Hepatocyte (in vitro differentiated cells): ENCODE results near the gene PTCRA. TPM values are rescaled to one million over a fixed set of nuclear protein-coding genes. Genes with fewer than 3 reads are reported as not detected.

Source experiments
- DNase-seq: peaks from one replicate; pipeline ENCODE4 v3.0.0-alpha.2; 2016; ENCODE audit warnings: low spot score
- H2AFZ ChIP-seq: fragments of 200-600 bp; sonication (generic); 2 replicates; pipeline ENCODE4 v1.6.0; 2016; ENCODE audit warnings: antibody characterized with exemption, mild to moderate bottlenecking
- H3K27ac ChIP-seq: fragments of 200-600 bp; sonication (generic); 2 replicates; pipeline ENCODE4 v1.5.1; 2016; ENCODE audit warnings: mild to moderate bottlenecking
- H3K27me3 ChIP-seq: fragments of 200-600 bp; sonication (generic); 2 replicates; pipeline ENCODE4 v1.6.1; 2016
- H3K36me3 ChIP-seq: fragments of 200-600 bp; sonication (generic); replicated peaks from 2 replicates; pipeline ENCODE4 v1.5.1; 2016; ENCODE audit warnings: low read depth; ENCODE audit not compliant: insufficient read depth
- H3K4me1 ChIP-seq: fragments of 200-600 bp; sonication (generic); 2 replicates; pipeline ENCODE4 v1.5.1; 2016; ENCODE audit warnings: mild to moderate bottlenecking, moderate library complexity; ENCODE audit not compliant: insufficient read depth
- H3K4me2 ChIP-seq: fragments of 200-600 bp; sonication (generic); 2 replicates; pipeline ENCODE4 v1.6.0; 2016
- H3K4me3 ChIP-seq: fragments of 200-600 bp; sonication (generic); 2 replicates; pipeline ENCODE4 v1.5.1; 2016; ENCODE audit warnings: mild to moderate bottlenecking
- H3K79me2 ChIP-seq: fragments of 200-600 bp; sonication (generic); 2 replicates; pipeline ENCODE4 v1.6.0; 2017; ENCODE audit warnings: mild to moderate bottlenecking
- H3K9me2 ChIP-seq: fragments of 200-600 bp; sonication (generic); replicated peaks from 2 replicates; pipeline ENCODE4 v1.6.0; 2017; ENCODE audit warnings: mild to moderate bottlenecking; ENCODE audit not compliant: insufficient read depth
- H3K9me3 ChIP-seq: fragments of 200-600 bp; sonication (generic); 2 replicates; pipeline ENCODE4 v1.5.1; 2016; ENCODE audit warnings: low read depth, mild to moderate bottlenecking
- H4K20me1 ChIP-seq: fragments of 200-600 bp; sonication (generic); 2 replicates; pipeline ENCODE4 v1.6.0; 2016; ENCODE audit warnings: mild to moderate bottlenecking; ENCODE audit not compliant: insufficient read depth, poor library complexity, severe bottlenecking
- EZH2 ChIP-seq: fragments of 200-600 bp; sonication (generic); IDR thresholded peaks from 2 replicates; pipeline ENCODE4 v1.6.1; 2016; ENCODE audit warnings: antibody characterized with exemption, mild to moderate bottlenecking, borderline replicate concordance
- EZH2phosphoT487 ChIP-seq: fragments of 200-600 bp; sonication (generic); IDR thresholded peaks from one replicate; pipeline ENCODE4 v1.6.1; 2018; ENCODE audit warnings: antibody characterized with exemption, mild to moderate bottlenecking, low read depth, moderate library complexity; ENCODE audit not compliant: unreplicated experiment, severe bottlenecking
- WGBS: methylation state at CpG from one replicate; pipeline ENCODE4 v1.1.6; 2016; ENCODE audit warnings: low lambda C conversion rate; ENCODE audit errors: missing lambda C conversion rate; 5-methylcytosine and 5-hydroxymethylcytosine counted together
- polyA plus RNA-seq: library from polyadenylated mRNA; unstranded; fragments of >200 nt; fragmentation: Nextera tagmentation; extraction: Ambion mirVana; gene quantifications from 2 replicates; pipeline ENCODE4 v1.2.1, GENCODE V29; 2016
- total RNA-seq: library from RNA; depleted of rRNA; stranded (reverse); fragments of >200 nt; gene quantifications from 2 replicates; pipeline ENCODE4 v1.2.3, GENCODE V29; 2014
- TF ChIP-seq, protein P1 (sequence below): fragments of 200-600 bp; sonication (generic); IDR thresholded peaks from 2 replicates; pipeline ENCODE4 v1.5.1; 2016; ENCODE audit warnings: antibody characterized with exemption, mild to moderate bottlenecking; ENCODE audit not compliant: poor library complexity

PTCRA gene, protein sequence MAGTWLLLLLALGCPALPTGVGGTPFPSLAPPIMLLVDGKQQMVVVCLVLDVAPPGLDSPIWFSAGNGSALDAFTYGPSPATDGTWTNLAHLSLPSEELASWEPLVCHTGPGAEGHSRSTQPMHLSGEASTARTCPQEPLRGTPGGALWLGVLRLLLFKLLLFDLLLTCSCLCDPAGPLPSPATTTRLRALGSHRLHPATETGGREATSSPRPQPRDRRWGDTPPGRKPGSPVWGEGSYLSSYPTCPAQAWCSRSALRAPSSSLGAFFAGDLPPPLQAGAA
- total RNA-seq (not detected in 2 replicates), polyA plus RNA-seq (not detected in 2 replicates)

DNA sequence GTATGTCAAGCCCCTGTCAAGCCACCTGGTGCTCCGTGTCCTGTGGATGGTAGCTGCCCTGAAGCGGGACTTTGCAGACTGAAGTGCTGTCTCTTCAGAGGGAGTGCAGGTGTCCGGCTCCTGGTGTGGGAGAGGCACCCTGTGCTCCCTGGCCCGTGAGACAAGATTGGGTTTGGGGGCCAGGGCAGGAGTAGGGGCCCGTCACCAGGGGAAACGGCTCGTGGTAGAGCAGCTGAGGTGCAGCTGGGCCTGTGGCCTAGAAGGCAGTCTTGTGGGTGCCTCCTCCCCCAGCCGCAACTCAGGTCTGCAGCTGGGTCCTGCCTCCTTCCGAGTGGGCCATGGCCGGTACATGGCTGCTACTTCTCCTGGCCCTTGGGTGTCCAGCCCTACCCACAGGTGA lies at the start of gene PTCRA:
TSS of gene PTCRA (plus strand) at position 322 of the 400 bp plus-strand sequence. CDS start at position 339, 17 bp downstream.
- Histone ChIP-seq H3K27ac (no peak within 1 kb of the TSS), H3K27me3 (no peaks in the 10 kb centered on the region)
- TF ChIP-seq EZH2phosphoT487 (no peak), EZH2 (no peak)
- TF ChIP-seq, protein P1, sequence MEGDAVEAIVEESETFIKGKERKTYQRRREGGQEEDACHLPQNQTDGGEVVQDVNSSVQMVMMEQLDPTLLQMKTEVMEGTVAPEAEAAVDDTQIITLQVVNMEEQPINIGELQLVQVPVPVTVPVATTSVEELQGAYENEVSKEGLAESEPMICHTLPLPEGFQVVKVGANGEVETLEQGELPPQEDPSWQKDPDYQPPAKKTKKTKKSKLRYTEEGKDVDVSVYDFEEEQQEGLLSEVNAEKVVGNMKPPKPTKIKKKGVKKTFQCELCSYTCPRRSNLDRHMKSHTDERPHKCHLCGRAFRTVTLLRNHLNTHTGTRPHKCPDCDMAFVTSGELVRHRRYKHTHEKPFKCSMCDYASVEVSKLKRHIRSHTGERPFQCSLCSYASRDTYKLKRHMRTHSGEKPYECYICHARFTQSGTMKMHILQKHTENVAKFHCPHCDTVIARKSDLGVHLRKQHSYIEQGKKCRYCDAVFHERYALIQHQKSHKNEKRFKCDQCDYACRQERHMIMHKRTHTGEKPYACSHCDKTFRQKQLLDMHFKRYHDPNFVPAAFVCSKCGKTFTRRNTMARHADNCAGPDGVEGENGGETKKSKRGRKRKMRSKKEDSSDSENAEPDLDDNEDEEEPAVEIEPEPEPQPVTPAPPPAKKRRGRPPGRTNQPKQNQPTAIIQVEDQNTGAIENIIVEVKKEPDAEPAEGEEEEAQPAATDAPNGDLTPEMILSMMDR = no peak

DNA sequence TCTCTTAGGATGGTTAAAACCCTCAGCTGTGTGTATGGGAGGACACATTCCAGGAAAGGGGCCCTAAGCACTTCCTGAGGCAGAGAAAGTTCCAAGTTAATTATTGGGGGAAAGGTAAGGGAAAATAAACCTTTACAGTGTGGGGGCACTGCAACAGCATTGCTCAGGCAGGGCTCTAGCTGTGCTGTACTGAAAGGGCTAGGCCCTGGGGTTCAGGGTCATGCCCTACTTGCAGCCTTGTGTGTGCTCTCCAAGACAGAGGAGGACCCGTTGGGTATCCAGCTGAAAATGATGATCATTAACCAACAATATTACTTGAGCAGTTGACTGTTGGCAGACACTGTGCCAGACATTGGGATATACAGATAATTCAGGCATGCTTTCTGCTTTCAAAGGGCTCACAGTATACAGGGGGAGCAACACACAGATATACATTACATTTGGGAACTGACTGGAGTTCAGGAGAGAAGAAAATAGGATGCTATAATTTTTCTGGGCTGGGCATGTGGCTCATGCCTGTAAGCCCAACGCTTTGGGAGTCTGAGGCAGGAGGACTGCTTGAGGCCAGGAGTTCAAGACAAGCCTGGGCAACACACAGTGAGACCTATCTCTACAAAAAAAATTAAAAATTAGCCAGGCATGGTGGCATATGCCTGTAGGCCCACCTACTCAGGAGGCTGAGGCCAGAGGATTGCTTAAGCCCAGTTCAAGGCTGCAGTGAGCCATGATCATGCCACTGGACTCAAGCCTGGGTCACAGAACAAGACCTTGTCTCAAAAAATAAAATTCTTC lies 45.5 kb upstream of the PTCRA start:
- DNase-seq = no peak
- Histone ChIP-seq H3K27me3 (no peaks in the 10 kb centered on the region), H3K4me3 (no peak overlapping the region), H3K9me2 (no peaks in the 10 kb centered on the region), H3K9me3 (no peaks in the 10 kb centered on the region), H3K36me3 (no peaks in the 10 kb centered on the region), H3K27ac (no peak overlapping the region), H3K4me2 (no peak overlapping the region), H3K4me1 (no peaks in the 10 kb centered on the region), H4K20me1 (no peaks in the 10 kb centered on the region), H3K79me2 (no peaks in the 10 kb centered on the region), H2AFZ (no peak overlapping the region)
- TF ChIP-seq, protein P1 = no peak
- TF ChIP-seq EZH2 (no peak), EZH2phosphoT487 (no peak)
- 97% methylated on average over 2 of the region's 2 CpGs for WGBS

More for the DNA sequence above, at the start of gene PTCRA:
- no peaks in the 10 kb centered on the region for H3K9me2 ChIP-seq
- no peaks in the 10 kb centered on the region for H3K9me3 ChIP-seq
- H3K4me2 ChIP-seq = no peak within 1 kb of the TSS
- no peaks in the 10 kb centered on the region for H3K79me2 ChIP-seq
- H2AFZ ChIP-seq = no peak within 1 kb of the TSS
- no peak for DNase-seq
- no peaks in the 10 kb centered on the region for H3K36me3 ChIP-seq
- WGBS = 73% methylated on average over 7 of the region's 10 CpGs
- H3K4me3 ChIP-seq = no peak within 1 kb of the TSS
- H4K20me1 ChIP-seq = no peaks in the 10 kb centered on the region
- no peaks in the 10 kb centered on the region for H3K4me1 ChIP-seq

DNA sequence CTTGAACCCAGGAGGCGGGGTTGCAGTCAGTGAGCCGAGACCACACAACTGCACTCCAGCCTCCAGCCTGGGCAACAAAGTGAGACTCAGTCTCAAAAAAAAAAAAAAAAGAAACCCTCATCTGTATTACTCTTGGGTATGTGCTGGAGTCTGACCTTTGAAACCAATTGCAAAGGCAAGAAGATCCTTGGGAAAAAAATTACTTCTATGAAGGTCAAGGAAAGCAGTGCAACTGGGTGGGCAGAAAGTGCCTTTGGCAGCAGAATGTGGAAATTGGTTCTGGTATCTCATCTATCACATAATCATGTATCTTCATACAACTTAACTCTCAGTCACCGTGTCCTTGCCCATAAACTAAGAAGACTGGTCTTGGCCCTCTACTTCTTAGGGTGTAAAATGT lies 44.1 kb upstream of the PTCRA start:
- no peak overlapping the region for H2AFZ ChIP-seq
- H4K20me1 ChIP-seq = no peaks in the 10 kb centered on the region
- no peak overlapping the region for H3K4me2 ChIP-seq
- H3K27ac ChIP-seq = no peak overlapping the region
- H3K4me1 ChIP-seq = no peaks in the 10 kb centered on the region
- no peaks in the 10 kb centered on the region for H3K36me3 ChIP-seq
- no peak for DNase-seq
- WGBS = 79% methylated on average over 3 of the region's 3 CpGs
- TF ChIP-seq, protein P1 = no peak
- TF ChIP-seq EZH2phosphoT487 (no peak), EZH2 (no peak)
- H3K9me3 ChIP-seq = no peaks in the 10 kb centered on the region
- H3K4me3 ChIP-seq = no peak overlapping the region
- H3K9me2 ChIP-seq = no peaks in the 10 kb centered on the region
- H3K27me3 ChIP-seq = no peaks in the 10 kb centered on the region
- no peaks in the 10 kb centered on the region for H3K79me2 ChIP-seq
